Karpas-422 (cell line): ENCODE measurements around the gene SLC1A2. TPM values are rescaled to one million over a fixed set of nuclear protein-coding genes. Genes with fewer than 3 reads are reported as not detected.

ENCODE experiments used
- small RNA-seq: library from RNA; depleted of rRNA; stranded (forward); fragments of <200 nt; gene quantifications from one replicate; pipeline ENCODE3, GENCODE V24; 2014
- total RNA-seq: library from RNA; depleted of rRNA; stranded (reverse); fragments of >200 nt; shearing (Covaris generic); gene quantifications from 2 replicates; pipeline ENCODE4 v1.2.3, GENCODE V29; 2014; ENCODE audit warnings: low replicate concordance; rRNA removed

SLC1A2 gene
- total RNA-seq, 1 experiment from 2014 or later = not detected

Small RNA genes lying within 50 kb of the gene (small RNA-seq; reads per million reads assigned to genes)
- gene AC090625.1 = 0.12 reads per million

Other genes starting within 250 kb of the SLC1A2 start
- not detected in 2 replicates for gene PAMR1, start 106.1 kb upstream of the SLC1A2 start, total RNA-seq
- gene FJX1, start 198.9 kb upstream of the SLC1A2 start, total RNA-seq = not detected in 2 replicates
- gene TRIM44, start 243.2 kb upstream of the SLC1A2 start, total RNA-seq = 14.9 and 16.3 TPM in 2 replicates